Measurements from ENCODE around the gene FCRL1.

Gene FCRL1

GRCh38 chr1:157799996-157800395 lies 19.9 kb downstream of the FCRL1 start:
- no peak for DNase-seq (ENCODE audit: low read depth)

- DNase-seq (ENCODE audit: low read depth), result no peak
Observed at GRCh38 chr1:157798211-157798610, 21.7 kb downstream of the FCRL1 start.

GRCh38 chr1:157785248-157785647 lies 34.7 kb downstream of the FCRL1 start:
- DNase-seq (ENCODE audit: low read depth), result no peak

- no peak for DNase-seq (ENCODE audit: low read depth)
Observed at GRCh38 chr1:157784801-157785200, 35.1 kb downstream of the FCRL1 start.

- DNase-seq (ENCODE audit: low read depth), result no peak
Observed at GRCh38 chr1:157782931-157783330, 37.0 kb downstream of the FCRL1 start.

GRCh38 chr1:157781048-157781447 lies 38.9 kb downstream of the FCRL1 start:
- DNase-seq (ENCODE audit: low read depth), result no peak

- no peak for DNase-seq (ENCODE audit: low read depth)
Observed at GRCh38 chr1:157776971-157777391, 42.9 kb downstream of the FCRL1 start, which contains the start of gene FCRL2. Gene FCRL2, minus strand, starts transcription at chr1:157777132. Its CDS starts 59 bp downstream, at chr1:157777073.

GRCh38 chr1:157775101-157775870 lies 44.6 kb downstream of the FCRL1 start:
- DNase-seq (ENCODE audit: low read depth), result no peak

- no peak for DNase-seq (ENCODE audit: low read depth)
Observed at GRCh38 chr1:157774412-157774811, 45.5 kb downstream of the FCRL1 start.

GRCh38 chr1:157773493-157774350 lies 46.2 kb downstream of the FCRL1 start:
- no peak for DNase-seq (ENCODE audit: low read depth)

- no peak for DNase-seq (ENCODE audit: low read depth)
Observed at GRCh38 chr1:157771661-157772425, 48.1 kb downstream of the FCRL1 start.

- DNase-seq (ENCODE audit: low read depth), result no peak
Observed at GRCh38 chr1:157770442-157771043, 49.4 kb downstream of the FCRL1 start.

GRCh38 chr1:157766792-157767191 lies 53.1 kb downstream of the FCRL1 start:
- no peak for DNase-seq (ENCODE audit: low read depth)

- no peak for DNase-seq (ENCODE audit: low read depth)
Observed at GRCh38 chr1:157758018-157758417, 61.9 kb downstream of the FCRL1 start.

GRCh38 chr1:157753611-157754010 lies 66.3 kb downstream of the FCRL1 start:
- no peak for DNase-seq (ENCODE audit: low read depth)

GRCh38 chr1:157751283-157751682 lies 68.6 kb downstream of the FCRL1 start:
- DNase-seq (ENCODE audit: low read depth), result no peak

GRCh38 chr1:157748262-157748817 lies 71.6 kb downstream of the FCRL1 start:
- no peak for DNase-seq (ENCODE audit: low read depth)

Measured in stimulated activated CD8-positive, alpha-beta memory T cell treated with anti-CD3 and anti-CD28 coated beads, Interleukin-15, amount 100 ng/mL, for 1 hour (primary cell).